Spinal cord (tissue), 10 donors: ENCODE results near the gene DPP7. TPM values are rescaled to one million over a fixed set of nuclear protein-coding genes. Genes with fewer than 3 reads are reported as not detected.

ENCODE experiments used
- DNase-seq, 6 donors: peaks; one replicate each; pipeline versions ENCODE4 v3.0.0 to v3.0.0-alpha.2; 2013 to 2015; ENCODE audit warnings: low spot score in 6 of 6, low read depth in 4 of 6
- H3K27ac ChIP-seq: one replicate; pipeline ENCODE4 v1.5.1; 2013; ENCODE audit warnings: low read depth, low read length, control low read depth
- H3K27me3 ChIP-seq: one replicate; pipeline ENCODE4 v1.6.1; 2013; ENCODE audit warnings: low read length; ENCODE audit not compliant: control insufficient read depth, insufficient read depth
- H3K36me3 ChIP-seq: one replicate; pipeline ENCODE4 v1.6.1; 2013; ENCODE audit warnings: low read length; ENCODE audit not compliant: control insufficient read depth, insufficient read depth
- H3K4me1 ChIP-seq: one replicate; pipeline ENCODE4 v1.6.1; 2013; ENCODE audit warnings: low read length; ENCODE audit not compliant: control insufficient read depth, insufficient read depth
- H3K4me3 ChIP-seq: one replicate; pipeline ENCODE4 v1.5.1; 2013; ENCODE audit warnings: low read depth, low read length, control low read depth
- H3K9me3 ChIP-seq: one replicate; pipeline ENCODE4 v1.6.1; 2013; ENCODE audit warnings: low read length; ENCODE audit not compliant: control insufficient read depth, insufficient read depth
- WGBS: methylation state at CpG from one replicate; pipeline ENCODE4 v1.1.5; 2013; ENCODE audit warnings: missing lambda C conversion rate; ENCODE audit not compliant: insufficient coverage; 5-methylcytosine and 5-hydroxymethylcytosine counted together
- polyA plus RNA-seq, 2 donors: library from polyadenylated mRNA; unstranded; fragments of 120-200 nt; gene quantifications; one replicate each; pipeline ENCODE4 v1.2.1, GENCODE V29; 2013; ENCODE audit not compliant: insufficient read length in 2 of 2
- total RNA-seq, 2 donors: library from RNA; depleted of rRNA in 1 of 2; stranded (reverse); fragments of 120-200 nt in 1 of 2; fragments of >200 nt in 1 of 2; gene quantifications; one replicate each; pipeline versions ENCODE4 v1.2.3 to v1.2.4, GENCODE V29; 2013 to 2014
- donor health status: healthy.

The DPP7 gene
- total and polyA plus RNA-seq, 4 donors: 29.8 to 144 (median 114) TPM

GRCh38 chr9:137080260-137081122 lies 34.0 kb downstream of the DPP7 start:
- H3K4me1 ChIP-seq: peaks cover 25% of the 10 kb centered on the region
- no peak overlapping the region for H3K4me3 ChIP-seq
- WGBS: 76% methylated on average over 22 of the region's 24 CpGs
- peaks cover 56% of the 10 kb centered on the region for H3K27me3 ChIP-seq
- no peak for DNase-seq
- peaks cover 27% of the 10 kb centered on the region for H3K36me3 ChIP-seq
- H3K27ac ChIP-seq: no peak overlapping the region
- H3K9me3 ChIP-seq: no peaks in the 10 kb centered on the region

GRCh38 chr9:137079401-137079787 lies 35.1 kb downstream of the DPP7 start:
- peaks cover 56% of the 10 kb centered on the region for H3K27me3 ChIP-seq
- no peak for DNase-seq
- no peak overlapping the region for H3K4me3 ChIP-seq
- peaks cover 23% of the 10 kb centered on the region for H3K4me1 ChIP-seq
- WGBS: 47% methylated on average over 13 of the region's 13 CpGs
- H3K9me3 ChIP-seq: no peaks in the 10 kb centered on the region
- no peak overlapping the region for H3K27ac ChIP-seq
- H3K36me3 ChIP-seq: peaks cover 27% of the 10 kb centered on the region

- Histone ChIP-seq H3K9me3 (no peaks in the 10 kb centered on the region), H3K4me1 (peaks cover 23% of the 10 kb centered on the region), H3K27ac (no peak overlapping the region), H3K4me3 (no peak overlapping the region), H3K27me3 (peaks cover 56% of the 10 kb centered on the region), H3K36me3 (peaks cover 27% of the 10 kb centered on the region)
- WGBS: 9% methylated on average over 51 of the region's 51 CpGs
- no peak for DNase-seq
These were observed 35.7 kb downstream of the DPP7 start for GRCh38 chr9:137078701-137079400.

DNA sequence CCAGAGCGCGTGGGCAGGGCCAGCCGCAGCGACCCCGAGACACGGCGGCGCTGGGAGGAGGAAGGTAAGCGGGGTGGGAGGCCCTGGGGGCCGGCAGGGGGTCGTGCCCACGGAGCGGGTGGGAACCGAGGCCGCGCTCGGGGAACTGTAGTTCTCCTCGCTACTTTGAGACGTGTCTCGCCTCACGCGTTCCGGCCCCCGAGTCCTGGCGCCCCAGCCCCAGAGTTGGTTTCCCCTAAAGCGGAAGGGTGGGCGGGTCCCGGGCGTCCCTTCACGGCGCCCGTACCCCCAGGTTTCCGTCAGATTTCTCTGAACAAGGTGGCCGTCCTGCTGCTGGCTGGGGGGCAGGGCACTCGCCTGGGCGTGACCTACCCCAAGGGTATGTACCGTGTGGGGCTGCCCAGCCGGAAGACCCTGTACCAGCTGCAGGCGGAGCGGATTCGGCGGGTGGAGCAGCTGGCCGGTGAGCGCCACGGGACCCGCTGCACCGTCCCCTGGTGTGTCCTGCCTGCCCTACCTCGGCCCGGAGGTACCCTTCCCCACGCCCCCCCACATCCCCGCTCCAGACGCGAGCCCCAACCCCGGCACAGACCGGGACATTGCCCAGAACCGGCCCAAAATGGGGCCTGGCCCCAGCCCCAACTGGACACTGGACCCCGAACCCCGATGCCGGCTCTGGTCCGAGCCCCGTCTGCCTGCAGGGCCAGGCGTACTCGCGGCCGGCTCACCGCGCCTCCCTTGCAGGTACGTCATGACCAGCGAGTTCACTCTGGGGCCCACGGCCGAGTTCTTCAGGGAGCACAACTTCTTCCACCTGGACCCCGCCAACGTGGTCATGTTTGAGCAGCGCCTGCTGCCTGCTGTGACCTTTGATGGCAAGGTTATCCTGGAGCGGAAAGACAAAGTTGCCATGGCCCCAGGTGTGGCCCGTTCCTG lies 36.5 kb downstream of the DPP7 start:
- H3K4me1 ChIP-seq: peaks cover 23% of the 10 kb centered on the region
- peaks cover 27% of the 10 kb centered on the region for H3K36me3 ChIP-seq
- H3K9me3 ChIP-seq: no peaks in the 10 kb centered on the region
- H3K4me3 ChIP-seq: peak overlapping the region; percentile 38
- WGBS: 5% methylated on average over 76 of the region's 76 CpGs
- H3K27ac ChIP-seq: no peak overlapping the region
- H3K27me3 ChIP-seq: peaks cover 54% of the 10 kb centered on the region
- DNase-seq: no peak

- no peak within 1 kb of the TSS for H3K27ac ChIP-seq
- peaks cover 26% of the 10 kb centered on the region for H3K4me1 ChIP-seq
- DNase-seq: peak in 2 of 6 donors; percentile 28 to 57
- H3K27me3 ChIP-seq: peaks cover 47% of the 10 kb centered on the region
- H3K36me3 ChIP-seq: peaks cover 18% of the 10 kb centered on the region
- no peaks in the 10 kb centered on the region for H3K9me3 ChIP-seq
- peak within 1 kb of the TSS; percentile 38 for H3K4me3 ChIP-seq
- WGBS: under 1% methylated on average over 80 of the region's 87 CpGs
These were observed 37.4 kb downstream of the DPP7 start, which contains the start of gene UAP1L1 for GRCh38 chr9:137077010-137077747. Gene UAP1L1, plus strand, starts transcription at chr9:137077517. Its CDS starts 16 bp downstream, at chr9:137077533.

DNA sequence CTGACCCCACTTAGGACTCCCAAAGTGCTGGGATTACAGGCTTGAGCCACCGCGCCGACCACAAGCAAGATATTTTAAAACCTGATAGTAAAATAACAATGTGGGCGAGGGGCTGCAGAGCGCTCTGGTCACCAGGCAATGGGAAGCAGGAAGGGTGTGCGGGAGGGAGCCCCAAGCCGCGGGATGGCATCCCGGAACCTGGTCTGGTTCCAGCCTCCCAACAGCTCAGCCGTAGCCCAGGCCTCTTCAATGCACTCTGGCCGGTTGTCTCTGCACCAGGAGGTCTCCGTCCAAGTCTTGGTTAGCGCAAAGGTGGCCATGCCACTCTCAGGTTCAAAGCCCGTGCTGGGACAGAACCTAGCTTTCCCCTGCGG lies 37.9 kb downstream of the DPP7 start:
- Histone ChIP-seq H3K27ac (no peak overlapping the region), H3K4me1 (peaks cover 31% of the 10 kb centered on the region), H3K9me3 (no peaks in the 10 kb centered on the region), H3K4me3 (no peak overlapping the region), H3K27me3 (peaks cover 42% of the 10 kb centered on the region), H3K36me3 (peaks cover 16% of the 10 kb centered on the region)
- WGBS: 34% methylated on average over 15 of the region's 15 CpGs
- DNase-seq: no peak

DNA sequence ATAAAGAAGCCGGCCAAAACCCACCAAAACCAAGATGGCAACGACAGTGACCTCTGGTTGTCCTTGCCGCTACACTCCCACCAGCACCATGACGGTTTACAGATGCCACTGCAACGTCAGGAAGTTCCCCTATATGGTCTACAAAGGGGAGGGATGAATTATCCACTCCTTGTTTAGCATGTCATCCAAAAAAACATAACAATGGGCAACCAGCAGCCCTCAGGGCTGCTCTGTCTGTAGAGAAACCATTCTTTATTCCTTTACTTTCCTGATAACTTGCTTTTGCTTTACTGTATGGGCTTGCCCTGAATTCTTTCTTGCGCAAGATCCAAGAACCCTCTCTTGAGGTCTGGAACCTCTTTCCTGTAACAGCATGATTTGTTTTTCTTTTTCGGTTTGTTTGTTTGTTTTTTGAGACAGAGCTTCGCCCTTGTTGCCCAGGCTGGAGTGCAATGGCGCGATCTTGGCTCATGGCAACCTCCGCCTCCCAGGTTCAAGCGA lies 39.2 kb downstream of the DPP7 start:
- H3K4me1 ChIP-seq: peaks cover 44% of the 10 kb centered on the region
- H3K27ac ChIP-seq: no peak overlapping the region
- 87% methylated on average over 3 of the region's 12 CpGs for WGBS
- peaks cover 36% of the 10 kb centered on the region for H3K27me3 ChIP-seq
- H3K4me3 ChIP-seq: no peak overlapping the region
- H3K36me3 ChIP-seq: peaks cover 9% of the 10 kb centered on the region
- DNase-seq: no peak
- no peaks in the 10 kb centered on the region for H3K9me3 ChIP-seq

DNA sequence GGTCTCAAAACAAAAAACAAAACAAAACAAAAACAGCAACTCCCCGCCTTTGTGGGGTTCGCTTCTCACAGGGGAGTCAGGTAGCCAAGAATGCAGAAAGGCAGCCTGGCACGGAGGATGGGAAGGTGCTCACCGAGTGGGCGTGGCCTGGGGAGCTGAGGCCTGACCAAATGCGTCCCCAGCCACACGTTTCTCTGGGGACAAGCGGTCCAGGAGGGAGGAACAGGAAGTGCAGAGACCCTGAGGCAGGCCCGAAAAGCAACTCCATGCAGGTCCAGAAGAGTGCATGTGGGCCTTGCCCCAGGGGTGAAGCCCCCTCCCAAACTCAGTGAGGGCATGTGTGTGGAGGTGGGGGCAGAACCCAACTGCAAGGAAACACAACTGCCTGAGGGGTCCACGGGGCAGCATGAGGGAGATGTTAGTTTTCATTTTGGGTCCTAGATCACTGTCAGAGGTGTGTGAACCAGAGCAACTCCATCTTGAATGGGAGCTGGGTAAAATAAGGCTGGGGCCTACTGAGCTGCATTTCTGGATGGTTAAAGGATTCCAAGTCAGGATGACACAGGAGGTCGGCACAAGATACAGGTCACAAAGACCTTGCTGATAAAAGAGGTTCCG lies 39.8 kb downstream of the DPP7 start:
- H3K27me3 ChIP-seq: peaks cover 30% of the 10 kb centered on the region
- peaks cover 5% of the 10 kb centered on the region for H3K36me3 ChIP-seq
- H3K4me1 ChIP-seq: peaks cover 44% of the 10 kb centered on the region
- no peak for DNase-seq
- no peak overlapping the region for H3K27ac ChIP-seq
- no peaks in the 10 kb centered on the region for H3K9me3 ChIP-seq
- H3K4me3 ChIP-seq: no peak overlapping the region
- WGBS: 71% methylated on average over 12 of the region's 12 CpGs
